Spinal cord (tissue), 10 donors: ENCODE data around the gene KIFC1. TPM values are rescaled to one million over a fixed set of nuclear protein-coding genes. Genes with fewer than 3 reads are reported as not detected.

Source experiments
- DNase-seq, 6 donors: peaks; one replicate each; pipeline versions ENCODE4 v3.0.0 to v3.0.0-alpha.2; 2013 to 2015; ENCODE audit warnings: low spot score in 6 of 6, low read depth in 4 of 6
- H3K27ac ChIP-seq: one replicate; pipeline ENCODE4 v1.5.1; 2013; ENCODE audit warnings: low read depth, low read length, control low read depth
- H3K27me3 ChIP-seq: one replicate; pipeline ENCODE4 v1.6.1; 2013; ENCODE audit warnings: low read length; ENCODE audit not compliant: control insufficient read depth, insufficient read depth
- H3K36me3 ChIP-seq: one replicate; pipeline ENCODE4 v1.6.1; 2013; ENCODE audit warnings: low read length; ENCODE audit not compliant: control insufficient read depth, insufficient read depth
- H3K4me1 ChIP-seq: one replicate; pipeline ENCODE4 v1.6.1; 2013; ENCODE audit warnings: low read length; ENCODE audit not compliant: control insufficient read depth, insufficient read depth
- H3K4me3 ChIP-seq: one replicate; pipeline ENCODE4 v1.5.1; 2013; ENCODE audit warnings: low read depth, low read length, control low read depth
- H3K9me3 ChIP-seq: one replicate; pipeline ENCODE4 v1.6.1; 2013; ENCODE audit warnings: low read length; ENCODE audit not compliant: control insufficient read depth, insufficient read depth
- WGBS: methylation state at CpG from one replicate; pipeline ENCODE4 v1.1.5; 2013; ENCODE audit warnings: missing lambda C conversion rate; ENCODE audit not compliant: insufficient coverage; 5-methylcytosine and 5-hydroxymethylcytosine counted together
- polyA plus RNA-seq, 2 donors: library from polyadenylated mRNA; unstranded; fragments of 120-200 nt; gene quantifications; one replicate each; pipeline ENCODE4 v1.2.1, GENCODE V29; 2013; ENCODE audit not compliant: insufficient read length in 2 of 2
- small RNA-seq: library from RNA; depleted of rRNA; stranded (forward); fragments of <200 nt; gene quantifications from one replicate; pipeline ENCODE3, GENCODE V24; 2014; ENCODE audit warnings: low replicate concordance
- total RNA-seq, 2 donors: library from RNA; depleted of rRNA in 1 of 2; stranded (reverse); fragments of 120-200 nt in 1 of 2; fragments of >200 nt in 1 of 2; gene quantifications; one replicate each; pipeline versions ENCODE4 v1.2.3 to v1.2.4, GENCODE V29; 2013 to 2014
- donor health status: healthy.

KIFC1 gene
- total and polyA plus RNA-seq, 4 donors = 6.7 to 25.9 (median 15.5) TPM

DNA sequence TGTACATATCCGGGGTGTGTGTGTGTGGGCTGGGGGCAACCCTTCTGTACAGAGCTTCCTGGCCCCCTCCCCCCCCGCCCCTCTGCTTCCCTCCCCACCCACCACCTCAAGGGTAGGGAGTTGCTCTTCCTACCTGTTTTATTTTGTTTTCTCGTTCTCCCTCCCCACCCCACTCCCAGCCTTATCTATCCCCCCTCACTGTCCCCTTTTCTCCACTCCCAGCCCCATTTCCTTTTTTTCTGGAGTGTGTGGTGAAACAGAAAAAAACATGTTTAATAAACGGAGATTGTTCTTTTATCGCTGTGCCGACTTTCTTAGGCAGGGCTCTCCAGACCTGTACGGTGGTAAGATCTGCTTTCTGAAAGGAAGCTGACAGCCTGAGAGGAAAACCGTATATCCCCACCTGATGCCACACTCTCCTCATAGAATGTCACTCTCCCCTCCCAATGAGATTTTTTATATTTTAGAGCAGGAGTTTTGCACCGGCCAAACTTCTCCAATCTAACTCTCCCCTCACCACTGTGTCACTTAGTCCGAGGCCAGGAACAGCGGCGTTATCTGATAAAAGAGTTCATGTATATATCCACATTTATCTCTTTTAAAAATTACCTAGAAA is 61.9 kb downstream of the KIFC1 start:
- no peak for DNase-seq

DNA sequence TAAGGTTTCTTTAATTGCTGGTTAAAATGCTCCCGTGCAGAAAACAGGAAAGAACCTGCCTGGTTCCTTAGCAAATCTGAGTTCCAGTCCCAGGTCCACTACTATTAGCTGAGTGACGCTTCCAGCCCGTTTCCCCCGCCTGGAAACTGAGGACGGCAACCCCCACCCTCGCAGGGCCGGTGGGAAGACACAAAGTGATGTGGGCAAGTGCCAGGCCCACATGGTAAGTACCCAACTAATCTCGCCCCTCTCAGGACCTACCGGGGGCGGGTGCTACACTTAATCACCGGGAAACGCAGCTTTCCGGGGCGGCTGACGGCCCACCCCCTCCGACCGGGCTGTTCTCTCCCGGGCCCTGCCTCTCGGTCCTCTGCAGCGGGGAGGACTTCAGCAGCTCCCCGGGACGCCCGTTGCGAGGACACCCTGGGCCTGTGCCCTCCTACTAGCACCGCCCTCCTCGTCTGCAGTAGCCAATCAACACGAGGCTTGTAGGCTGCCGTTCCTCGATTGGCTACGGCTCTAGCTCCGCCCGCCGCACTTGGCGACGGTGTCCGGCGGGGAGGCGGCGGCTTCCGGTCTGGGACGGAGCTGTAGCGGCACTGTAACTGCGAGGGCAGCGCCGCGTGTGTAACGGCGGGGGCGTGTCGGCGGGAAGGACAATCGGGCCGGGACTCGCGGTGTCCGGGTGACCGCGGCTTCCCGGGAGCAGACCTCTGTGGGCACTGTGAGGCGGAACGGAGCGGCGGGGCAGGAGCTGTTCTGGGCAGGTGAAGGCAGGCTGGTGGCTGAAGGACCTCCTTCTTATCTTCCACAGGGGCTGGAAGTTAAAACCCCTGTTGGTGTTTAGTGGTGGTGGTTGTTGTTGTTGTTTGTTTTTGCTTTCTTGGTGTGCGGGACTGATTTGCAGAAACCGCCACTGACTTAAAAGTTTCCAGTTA is 62.7 kb downstream of the KIFC1 start, which contains the start of gene ZBTB9:
Gene ZBTB9, plus strand, starts transcription at position 568 of the 938 bp plus-strand sequence. CDS start 525 bp downstream, outside the sequence.
- Histone ChIP-seq H3K4me3 (peak within 1 kb of the TSS; percentile 99), H3K27me3 (no peaks in the 10 kb centered on the region), H3K9me3 (no peaks in the 10 kb centered on the region), H3K4me1 (peaks cover 24% of the 10 kb centered on the region), H3K27ac (peak within 1 kb of the TSS; percentile 90), H3K36me3 (peaks cover 42% of the 10 kb centered on the region)
- peak; percentile 79 to 98 (median 91) for DNase-seq
- under 1% methylated on average over 64 of the region's 65 CpGs for WGBS

More for the DNA sequence above, 61.9 kb downstream of the KIFC1 start:
- no peaks in the 10 kb centered on the region for H3K9me3 ChIP-seq
- H3K4me3 ChIP-seq = peak overlapping the region; percentile 99
- H3K27ac ChIP-seq = peak overlapping the region; percentile 90
- H3K27me3 ChIP-seq = no peaks in the 10 kb centered on the region
- H3K36me3 ChIP-seq = peaks cover 50% of the 10 kb centered on the region
- H3K4me1 ChIP-seq = peaks cover 24% of the 10 kb centered on the region
- WGBS = no CpG with 5 or more reads among the region's 12 CpGs

DNA sequence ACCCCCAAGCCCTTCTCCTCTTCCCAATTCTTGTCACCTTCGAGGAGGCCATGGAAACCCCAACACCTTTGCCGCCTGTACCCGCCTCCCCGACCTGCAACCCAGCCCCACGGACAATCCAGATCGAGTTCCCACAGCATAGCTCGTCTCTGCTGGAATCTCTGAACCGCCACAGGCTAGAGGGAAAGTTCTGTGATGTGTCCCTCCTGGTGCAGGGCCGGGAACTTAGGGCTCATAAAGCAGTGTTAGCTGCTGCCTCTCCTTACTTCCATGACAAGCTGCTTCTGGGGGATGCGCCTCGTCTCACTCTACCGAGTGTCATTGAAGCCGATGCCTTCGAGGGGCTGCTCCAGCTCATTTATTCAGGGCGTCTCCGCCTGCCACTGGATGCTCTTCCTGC is 63.4 kb downstream of the KIFC1 start:
- Histone ChIP-seq H3K4me1 (peaks cover 24% of the 10 kb centered on the region), H3K27me3 (no peaks in the 10 kb centered on the region), H3K36me3 (peaks cover 38% of the 10 kb centered on the region), H3K27ac (no peak overlapping the region), H3K9me3 (no peaks in the 10 kb centered on the region), H3K4me3 (peak overlapping the region; percentile 99)
- no peak for DNase-seq
- WGBS = 48% methylated on average over 10 of the region's 16 CpGs

DNA sequence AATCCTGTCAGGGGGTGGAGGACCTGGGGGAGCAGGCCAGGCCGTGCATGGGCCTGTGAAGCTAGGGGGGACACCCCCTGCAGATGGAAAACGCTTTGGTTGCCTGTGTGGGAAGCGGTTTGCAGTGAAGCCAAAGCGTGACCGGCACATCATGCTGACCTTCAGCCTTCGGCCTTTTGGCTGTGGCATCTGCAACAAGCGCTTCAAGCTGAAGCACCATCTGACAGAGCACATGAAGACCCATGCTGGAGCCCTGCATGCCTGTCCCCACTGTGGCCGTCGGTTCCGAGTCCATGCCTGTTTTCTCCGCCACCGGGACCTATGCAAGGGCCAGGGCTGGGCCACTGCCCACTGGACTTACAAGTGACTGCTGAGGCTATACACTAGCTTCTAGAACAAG is 64.5 kb downstream of the KIFC1 start:
- Histone ChIP-seq H3K27ac (no peak overlapping the region), H3K36me3 (peaks cover 38% of the 10 kb centered on the region), H3K4me1 (peaks cover 24% of the 10 kb centered on the region), H3K27me3 (no peaks in the 10 kb centered on the region), H3K4me3 (no peak overlapping the region), H3K9me3 (no peaks in the 10 kb centered on the region)
- DNase-seq = no peak
- 96% methylated on average over 12 of the region's 12 CpGs for WGBS

DNA sequence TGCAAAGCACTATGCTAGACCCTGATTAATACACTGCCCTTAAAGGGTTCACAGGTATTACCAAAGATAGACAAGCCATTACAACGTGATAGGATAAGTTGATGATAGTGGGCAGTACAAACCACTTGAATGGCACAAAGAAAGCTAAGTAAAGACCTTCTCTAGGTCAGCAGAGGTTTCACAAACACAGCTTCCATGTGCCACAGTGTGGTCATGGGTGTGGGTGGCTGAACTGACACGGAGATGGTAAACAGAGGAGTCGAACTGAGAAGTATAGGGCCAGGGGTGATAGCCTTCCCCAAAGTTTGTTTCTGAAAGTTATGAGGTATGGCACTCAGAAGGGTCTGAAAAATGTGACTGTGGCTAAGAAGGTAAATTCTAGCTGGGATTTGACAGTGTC is 67.1 kb downstream of the KIFC1 start:
- WGBS = 92% methylated on average over 3 of the region's 3 CpGs
- peaks cover 18% of the 10 kb centered on the region for H3K4me1 ChIP-seq
- H3K9me3 ChIP-seq = no peaks in the 10 kb centered on the region
- H3K36me3 ChIP-seq = peaks cover 20% of the 10 kb centered on the region
- DNase-seq = no peak
- no peak overlapping the region for H3K4me3 ChIP-seq
- H3K27me3 ChIP-seq = no peaks in the 10 kb centered on the region
- no peak overlapping the region for H3K27ac ChIP-seq

DNA sequence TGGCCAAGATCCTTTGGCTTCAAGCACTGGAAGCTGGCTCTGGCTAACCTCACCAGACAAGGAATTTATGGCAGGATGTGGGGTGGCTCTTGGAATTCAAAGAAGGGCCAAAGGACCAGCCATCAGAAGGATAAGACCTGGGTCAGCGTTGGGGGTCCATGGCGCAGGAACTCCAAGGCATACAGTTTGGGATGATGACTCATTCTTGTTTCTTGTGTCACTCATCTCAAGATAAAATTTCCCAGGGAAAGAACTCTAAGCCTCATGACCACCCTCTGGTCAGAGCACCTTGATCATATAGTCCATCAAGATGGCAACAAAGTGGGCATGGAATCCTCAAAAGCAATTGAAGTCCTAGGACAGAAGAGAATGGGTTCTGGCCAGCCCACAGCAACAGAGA is 67.6 kb downstream of the KIFC1 start:
- H3K36me3 ChIP-seq = peaks cover 20% of the 10 kb centered on the region
- H3K4me3 ChIP-seq = no peak overlapping the region
- H3K4me1 ChIP-seq = peaks cover 15% of the 10 kb centered on the region
- H3K27me3 ChIP-seq = no peaks in the 10 kb centered on the region
- no peak for DNase-seq
- WGBS = 100% methylated on average over 2 of the region's 2 CpGs
- H3K9me3 ChIP-seq = no peaks in the 10 kb centered on the region
- no peak overlapping the region for H3K27ac ChIP-seq

Small RNAs within 50 kb of the gene (small RNA-seq; reads per million reads assigned to genes)
- gene RPL35AP4 (not detected), gene ZBTB9 (not detected)

Other genes starting within 250 kb of the KIFC1 start
- gene COL11A2, start 199.4 kb upstream of the KIFC1 start, total RNA-seq = 1 to 10 TPM; 2.8 to 4.9 TPM
- 10 to 100 TPM; 10.4 to 12.6 TPM for gene COL11A2, start 199.4 kb upstream of the KIFC1 start, polyA plus RNA-seq
- gene RXRB, start 191.2 kb upstream of the KIFC1 start, total RNA-seq = 10 to 100 TPM; 19.2 to 32.3 TPM
- 10 to 100 TPM; 61.6 to 79.0 TPM for gene RXRB, start 191.2 kb upstream of the KIFC1 start, polyA plus RNA-seq
- gene SLC39A7, start 191.0 kb upstream of the KIFC1 start, total RNA-seq = 10 to 100 TPM; 55.0 to 87.3 TPM
- 100 to 1,000 TPM in 1 of 2 donors, 10 to 100 TPM in 1; 86.7 to 103 TPM for gene SLC39A7, start 191.0 kb upstream of the KIFC1 start, polyA plus RNA-seq
- 10 to 100 TPM in 1 of 2 donors, 1 to 10 TPM in 1; 7.8 to 24.8 TPM for gene HSD17B8, start 187.2 kb upstream of the KIFC1 start, total RNA-seq
- 10 to 100 TPM in 1 of 2 donors, 1 to 10 TPM in 1; 8.5 to 10.5 TPM for gene HSD17B8, start 187.2 kb upstream of the KIFC1 start, polyA plus RNA-seq
- 10 to 100 TPM; 19.0 to 43.9 TPM for gene RING1, start 183.3 kb upstream of the KIFC1 start, total RNA-seq
- 10 to 100 TPM; 63.3 to 71.0 TPM for gene RING1, start 183.3 kb upstream of the KIFC1 start, polyA plus RNA-seq
- gene VPS52, start 119.9 kb upstream of the KIFC1 start, total RNA-seq = 10 to 100 TPM; 35.4 to 49.3 TPM
- gene VPS52, start 119.9 kb upstream of the KIFC1 start, polyA plus RNA-seq = 10 to 100 TPM; 69.2 to 87.3 TPM
- 1,000 to 10,000 TPM; 1,293 to 3,565 TPM for gene RPS18, start 119.7 kb upstream of the KIFC1 start, total RNA-seq
- gene RPS18, start 119.7 kb upstream of the KIFC1 start, polyA plus RNA-seq = 1,000 to 10,000 TPM; 1,607 to 1,704 TPM
- gene B3GALT4, start 114.7 kb upstream of the KIFC1 start, total RNA-seq = 10 to 100 TPM in 1 of 2 donors, 1 to 10 TPM in 1; 5.8 to 12.9 TPM
- 1 to 10 TPM; 6.2 to 8.1 TPM for gene B3GALT4, start 114.7 kb upstream of the KIFC1 start, polyA plus RNA-seq
- gene WDR46, start 102.6 kb upstream of the KIFC1 start, total RNA-seq = 10 to 100 TPM; 31.7 to 53.8 TPM
- gene WDR46, start 102.6 kb upstream of the KIFC1 start, polyA plus RNA-seq = 10 to 100 TPM; 51.8 to 60.5 TPM
- gene PFDN6, start 102.2 kb upstream of the KIFC1 start, total RNA-seq = 10 to 100 TPM; 30.4 to 54.4 TPM
- gene PFDN6, start 102.2 kb upstream of the KIFC1 start, polyA plus RNA-seq = 10 to 100 TPM; 78.5 to 80.2 TPM
- 10 to 100 TPM; 23.6 to 63.8 TPM for gene RGL2, start 92.9 kb upstream of the KIFC1 start, total RNA-seq
- gene RGL2, start 92.9 kb upstream of the KIFC1 start, polyA plus RNA-seq = 100 to 1,000 TPM; 101 to 119 TPM
- 10 to 100 TPM; 42.8 to 48.0 TPM for gene TAPBP, start 77.7 kb upstream of the KIFC1 start, total RNA-seq
- 10 to 100 TPM; 41.3 to 49.2 TPM for gene TAPBP, start 77.7 kb upstream of the KIFC1 start, polyA plus RNA-seq
- 10 to 100 TPM; 16.4 to 26.8 TPM for gene ZBTB22, start 74.1 kb upstream of the KIFC1 start, total RNA-seq
- gene ZBTB22, start 74.1 kb upstream of the KIFC1 start, polyA plus RNA-seq = 10 to 100 TPM; 25.3 to 25.4 TPM
- 10 to 100 TPM; 18.0 to 35.5 TPM for gene DAXX, start 68.9 kb upstream of the KIFC1 start, total RNA-seq
- gene DAXX, start 68.9 kb upstream of the KIFC1 start, polyA plus RNA-seq = 10 to 100 TPM; 50.8 to 51.9 TPM
- gene PHF1, start 19.2 kb downstream of the KIFC1 start, total RNA-seq = 10 to 100 TPM; 17.2 to 55.4 TPM
- gene PHF1, start 19.2 kb downstream of the KIFC1 start, polyA plus RNA-seq = 100 to 1,000 TPM; 116 to 128 TPM
- gene CUTA, start 26.3 kb downstream of the KIFC1 start, total RNA-seq = 100 to 1,000 TPM in 1 of 2 donors, 10 to 100 TPM in 1; 64.9 to 202 TPM
- gene CUTA, start 26.3 kb downstream of the KIFC1 start, polyA plus RNA-seq = 100 to 1,000 TPM; 211 to 241 TPM
- gene SYNGAP1, start 28.2 kb downstream of the KIFC1 start, total RNA-seq = 10 to 100 TPM; 11.5 to 21.0 TPM
- gene SYNGAP1, start 28.2 kb downstream of the KIFC1 start, polyA plus RNA-seq = 10 to 100 TPM; 84.7 to 98.9 TPM
- 10 to 100 TPM in 1 of 2 donors, 1 to 10 TPM in 1; 7.1 to 13.1 TPM for gene ZBTB9, start 62.8 kb downstream of the KIFC1 start, total RNA-seq
- gene ZBTB9, start 62.8 kb downstream of the KIFC1 start, polyA plus RNA-seq = 10 to 100 TPM; 12.6 to 14.1 TPM
- gene BAK1, start 188.5 kb downstream of the KIFC1 start, total RNA-seq = 1 to 10 TPM; 5.3 to 9.4 TPM
- 10 to 100 TPM; 13.9 to 15.3 TPM for gene BAK1, start 188.5 kb downstream of the KIFC1 start, polyA plus RNA-seq
- 10 to 100 TPM in 1 of 2 donors, 1 to 10 TPM in 1; 6.6 to 10.9 TPM for gene ITPR3, start 229.5 kb downstream of the KIFC1 start, total RNA-seq
- gene ITPR3, start 229.5 kb downstream of the KIFC1 start, polyA plus RNA-seq = 10 to 100 TPM in 1 of 2 donors, 1 to 10 TPM in 1; 6.0 to 11.9 TPM